Measurements from ENCODE around the gene LRFN5. TPM values are rescaled to one million over a fixed set of nuclear protein-coding genes. Genes with fewer than 3 reads are reported as not detected.

Gene LRFN5
- total RNA-seq, 1 experiment from 2014 or later = not detected

GRCh38 chr14:41644606-41645005 is 37.9 kb downstream of the LRFN5 start:
- no peak for DNase-seq (ENCODE audit: unreplicated experiment)
- Mint-ChIP-seq H3K27ac (ENCODE audit: low read depth, unreplicated experiment) (no peak overlapping the region), H3K9me3 (ENCODE audit: unreplicated experiment) (no peaks in the 10 kb centered on the region), H3K4me3 (ENCODE audit: unreplicated experiment) (no peak overlapping the region), H3K27me3 (ENCODE audit: insufficient read depth, unreplicated experiment) (peaks cover 53% of the 10 kb centered on the region), H3K36me3 (ENCODE audit: insufficient read depth, unreplicated experiment) (no peaks in the 10 kb centered on the region), H3K4me1 (ENCODE audit: insufficient read depth, unreplicated experiment) (no peaks in the 10 kb centered on the region)
- TF ChIP-seq CTCF (IDR thresholded peaks at IDR 0.05; ENCODE audit: unreplicated experiment) = no peak
- ChIA-PET POLR2A (no interaction called here), CTCF (no interaction called here)
- intact Hi-C loops (cut with micrococcal nuclease) = no loop called here
- no TSS peak for BruUV-seq (replicated peaks)

GRCh38 chr14:41650802-41651201 is 44.1 kb downstream of the LRFN5 start:
- BruUV-seq (replicated peaks) = no TSS peak
- no peak for TF ChIP-seq CTCF (IDR thresholded peaks at IDR 0.05; ENCODE audit: unreplicated experiment)
- H3K9me3 Mint-ChIP-seq (ENCODE audit: unreplicated experiment) = no peaks in the 10 kb centered on the region
- intact Hi-C loops (cut with micrococcal nuclease) = no loop called here
- DNase-seq (ENCODE audit: unreplicated experiment) = no peak
- POLR2A ChIA-PET = no interaction called here
- H3K36me3 Mint-ChIP-seq (ENCODE audit: insufficient read depth, unreplicated experiment) = no peaks in the 10 kb centered on the region
- H3K4me3 Mint-ChIP-seq (ENCODE audit: unreplicated experiment) = no peak overlapping the region
- H3K4me1 Mint-ChIP-seq (ENCODE audit: insufficient read depth, unreplicated experiment) = no peaks in the 10 kb centered on the region
- peaks cover 54% of the 10 kb centered on the region for H3K27me3 Mint-ChIP-seq (ENCODE audit: insufficient read depth, unreplicated experiment)
- CTCF ChIA-PET = no interaction called here
- no peak overlapping the region for H3K27ac Mint-ChIP-seq (ENCODE audit: low read depth, unreplicated experiment)

GRCh38 chr14:41654196-41654595 is 47.5 kb downstream of the LRFN5 start:
- no peak overlapping the region for H3K4me3 Mint-ChIP-seq (ENCODE audit: unreplicated experiment)
- no peaks in the 10 kb centered on the region for H3K4me1 Mint-ChIP-seq (ENCODE audit: insufficient read depth, unreplicated experiment)
- no peak overlapping the region for H3K27ac Mint-ChIP-seq (ENCODE audit: low read depth, unreplicated experiment)
- ChIA-PET POLR2A (no interaction called here), CTCF (no interaction called here)
- no peaks in the 10 kb centered on the region for H3K9me3 Mint-ChIP-seq (ENCODE audit: unreplicated experiment)
- intact Hi-C loops (cut with micrococcal nuclease) = no loop called here
- no peak for TF ChIP-seq CTCF (IDR thresholded peaks at IDR 0.05; ENCODE audit: unreplicated experiment)
- no TSS peak for BruUV-seq (replicated peaks)
- H3K36me3 Mint-ChIP-seq (ENCODE audit: insufficient read depth, unreplicated experiment) = no peaks in the 10 kb centered on the region
- peaks cover 56% of the 10 kb centered on the region for H3K27me3 Mint-ChIP-seq (ENCODE audit: insufficient read depth, unreplicated experiment)
- no peak for DNase-seq (ENCODE audit: unreplicated experiment)

DNA sequence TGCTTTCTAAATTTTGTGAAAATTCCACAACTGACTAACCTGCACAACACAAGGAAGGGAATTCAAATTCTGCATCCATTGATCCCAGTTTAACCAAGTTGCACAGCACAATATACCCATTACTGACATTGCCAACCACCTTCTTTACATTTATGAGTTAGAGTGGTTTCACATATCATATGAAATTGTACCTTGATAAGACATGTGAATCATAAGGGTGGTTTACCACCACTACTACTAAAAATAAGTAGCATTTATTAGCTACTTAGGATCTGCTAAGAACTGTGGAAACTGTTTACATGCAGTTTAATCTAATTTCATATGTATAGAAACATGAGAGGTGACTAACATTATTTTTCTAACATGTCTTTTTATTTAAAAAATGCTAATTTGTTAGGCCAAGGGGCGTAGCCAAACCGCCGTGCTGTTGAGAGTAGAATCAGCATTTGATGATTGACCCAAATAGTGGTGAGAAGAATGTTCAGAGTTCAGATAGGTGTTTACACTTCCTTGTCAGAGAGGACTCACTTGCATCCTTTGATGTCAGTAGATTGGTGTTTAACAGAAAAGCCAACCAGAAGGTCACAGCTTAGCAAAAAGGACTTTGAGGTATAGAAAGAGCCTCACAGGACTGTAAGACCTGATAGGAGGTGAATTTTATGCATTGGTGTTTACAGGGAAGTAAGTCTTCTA is 56.2 kb downstream of the LRFN5 start:
- ChIA-PET POLR2A (interaction anchor here (0.8 kb wide), 1 partner anchor 1646 kb away, joined by 3 read pairs; no protein-coding TSS in a partner anchor), CTCF (no interaction called here)
- Mint-ChIP-seq H3K36me3 (ENCODE audit: insufficient read depth, unreplicated experiment) (no peaks in the 10 kb centered on the region), H3K4me3 (ENCODE audit: unreplicated experiment) (no peak overlapping the region), H3K27me3 (ENCODE audit: insufficient read depth, unreplicated experiment) (peaks cover 10% of the 10 kb centered on the region), H3K9me3 (ENCODE audit: unreplicated experiment) (no peaks in the 10 kb centered on the region), H3K4me1 (ENCODE audit: insufficient read depth, unreplicated experiment) (no peaks in the 10 kb centered on the region), H3K27ac (ENCODE audit: low read depth, unreplicated experiment) (no peak overlapping the region)
- BruUV-seq (replicated peaks) = no TSS peak
- no peak for TF ChIP-seq CTCF (IDR thresholded peaks at IDR 0.05; ENCODE audit: unreplicated experiment)
- intact Hi-C loops (cut with micrococcal nuclease) = no loop called here
- DNase-seq (ENCODE audit: unreplicated experiment) = no peak

Measured in MCF 10A (cell line).